Effector CD4-positive, alpha-beta T cell (primary cell): ENCODE results near the gene AKAP8L.
A peak's percentile ranks its signal among the peaks of the same experiment; 100 is the strongest.

Experiments
- DNase-seq: peaks from one replicate; pipeline ENCODE4 v3.0.0-alpha.2; 2020
- total RNA-seq: gene quantifications from one replicate; lab custom pipeline; 2026; lab: John Stamatoyannopoulos, UW

The AKAP8L gene, protein sequence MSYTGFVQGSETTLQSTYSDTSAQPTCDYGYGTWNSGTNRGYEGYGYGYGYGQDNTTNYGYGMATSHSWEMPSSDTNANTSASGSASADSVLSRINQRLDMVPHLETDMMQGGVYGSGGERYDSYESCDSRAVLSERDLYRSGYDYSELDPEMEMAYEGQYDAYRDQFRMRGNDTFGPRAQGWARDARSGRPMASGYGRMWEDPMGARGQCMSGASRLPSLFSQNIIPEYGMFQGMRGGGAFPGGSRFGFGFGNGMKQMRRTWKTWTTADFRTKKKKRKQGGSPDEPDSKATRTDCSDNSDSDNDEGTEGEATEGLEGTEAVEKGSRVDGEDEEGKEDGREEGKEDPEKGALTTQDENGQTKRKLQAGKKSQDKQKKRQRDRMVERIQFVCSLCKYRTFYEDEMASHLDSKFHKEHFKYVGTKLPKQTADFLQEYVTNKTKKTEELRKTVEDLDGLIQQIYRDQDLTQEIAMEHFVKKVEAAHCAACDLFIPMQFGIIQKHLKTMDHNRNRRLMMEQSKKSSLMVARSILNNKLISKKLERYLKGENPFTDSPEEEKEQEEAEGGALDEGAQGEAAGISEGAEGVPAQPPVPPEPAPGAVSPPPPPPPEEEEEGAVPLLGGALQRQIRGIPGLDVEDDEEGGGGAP
- total RNA-seq = 165 reads per million, percentile 90 among the genes with 10 or more reads in this experiment

DNA sequence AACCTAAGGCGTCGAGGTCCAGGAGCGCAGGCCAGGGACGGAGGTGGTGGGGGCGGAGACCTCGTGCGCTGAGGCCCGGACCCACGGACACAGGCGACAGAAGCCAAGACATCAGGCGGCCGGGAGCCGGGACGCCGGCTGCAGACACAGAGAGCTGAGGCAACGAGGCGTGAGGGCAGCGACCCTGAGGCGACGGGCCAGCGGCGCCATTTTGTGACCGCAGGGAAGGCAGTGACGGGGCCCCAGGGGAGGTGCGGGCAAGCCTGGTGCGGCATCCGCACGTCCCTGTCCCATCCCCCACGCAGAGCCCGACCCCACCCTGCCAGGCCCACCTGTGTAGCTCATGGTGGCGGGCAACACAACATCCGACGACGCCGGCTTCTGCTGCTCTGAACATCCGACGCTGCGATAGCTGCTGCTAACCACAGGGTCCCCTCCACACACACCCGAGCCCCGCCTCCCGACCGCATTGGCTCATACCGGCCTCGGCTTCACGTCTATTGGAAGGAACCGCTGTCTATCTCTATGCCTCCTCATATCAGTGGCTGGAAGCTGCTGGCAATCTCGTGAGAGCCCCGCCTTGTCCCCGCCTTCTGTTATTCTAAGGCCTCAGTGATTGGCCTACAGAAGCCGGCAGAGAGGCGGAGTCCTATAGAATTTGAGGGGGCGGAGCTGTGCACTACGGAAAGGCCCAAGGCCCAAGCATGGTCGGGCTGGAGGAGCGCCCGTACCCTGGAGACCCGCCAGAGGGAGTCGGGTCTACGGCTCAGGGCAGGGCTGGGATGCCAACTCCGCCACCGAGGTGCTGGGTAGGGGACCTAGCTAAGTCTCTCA is at the start of gene AKAP8L:
Gene AKAP8L, minus strand, starts transcription at position 410 of the 834 bp plus-strand sequence. Its CDS starts 65 bp downstream, at position 345.
- peak; percentile 98 for DNase-seq

DNA sequence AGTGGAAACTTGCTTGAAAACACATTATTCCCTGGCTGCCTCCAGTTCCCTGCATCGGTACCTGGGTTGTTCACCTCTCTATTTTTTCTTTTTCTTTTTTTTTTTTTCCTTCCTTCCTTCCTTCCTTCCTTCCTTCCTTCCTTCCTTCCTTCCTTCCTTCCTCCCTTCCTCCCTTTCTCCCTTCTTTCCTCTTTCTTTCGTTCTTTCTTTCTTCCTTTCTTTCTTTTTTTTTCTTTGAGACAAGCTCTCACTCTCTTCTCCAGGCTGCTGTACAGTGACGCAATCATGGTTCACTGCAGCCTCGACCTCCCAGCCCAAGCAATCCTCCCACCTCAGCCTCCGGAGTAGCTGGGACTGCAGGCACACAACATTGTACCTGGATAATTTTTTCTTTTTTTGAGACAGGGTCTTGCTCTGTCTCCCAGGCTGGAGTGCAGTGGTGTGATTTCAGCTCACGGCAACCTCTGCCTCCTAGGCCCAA is 49.0 kb upstream of the AKAP8L start:
- no peak for DNase-seq

DNA sequence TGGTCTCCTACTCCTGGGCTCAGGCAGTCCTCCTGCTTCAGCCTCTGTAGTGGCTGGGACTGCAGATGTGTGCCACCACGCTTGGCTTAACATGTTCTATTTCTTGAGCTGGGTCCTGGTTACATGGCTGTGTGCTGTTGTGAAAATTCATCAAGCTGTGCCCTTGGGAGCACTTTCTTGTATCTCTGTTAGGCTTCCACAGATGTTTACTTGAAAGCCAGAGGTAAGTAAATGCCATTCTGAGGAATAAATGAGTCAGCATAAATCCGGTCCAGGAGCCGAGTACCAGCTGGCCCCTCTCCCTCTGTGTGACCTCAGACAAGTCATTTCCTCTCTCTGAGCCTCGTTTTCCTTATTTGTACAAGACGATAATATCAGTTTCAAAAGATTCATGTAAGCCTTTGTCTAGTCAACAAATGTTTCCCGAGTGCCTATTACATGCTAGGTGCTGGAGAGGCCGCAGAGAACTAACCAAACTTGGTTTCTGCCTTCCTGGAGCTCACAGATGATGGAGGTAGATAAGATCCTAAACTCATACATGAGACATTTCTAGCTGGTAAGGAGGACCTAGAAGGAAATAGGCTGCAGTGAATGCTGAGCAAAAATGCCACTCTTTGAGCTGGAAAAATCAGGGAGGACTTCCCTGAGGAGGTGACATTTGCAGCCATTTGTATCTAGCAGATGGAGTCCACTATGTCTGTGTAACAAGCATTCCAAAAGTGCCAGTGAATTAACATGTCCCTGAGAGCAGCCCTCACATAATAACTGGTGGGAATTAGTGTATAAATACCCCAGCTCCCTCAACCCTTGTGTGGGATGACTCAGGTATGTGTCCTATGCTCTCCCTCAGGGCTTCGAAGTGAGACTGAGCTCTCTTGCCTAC is 48.3 kb upstream of the AKAP8L start:
- DNase-seq = peak; percentile 39

DNA sequence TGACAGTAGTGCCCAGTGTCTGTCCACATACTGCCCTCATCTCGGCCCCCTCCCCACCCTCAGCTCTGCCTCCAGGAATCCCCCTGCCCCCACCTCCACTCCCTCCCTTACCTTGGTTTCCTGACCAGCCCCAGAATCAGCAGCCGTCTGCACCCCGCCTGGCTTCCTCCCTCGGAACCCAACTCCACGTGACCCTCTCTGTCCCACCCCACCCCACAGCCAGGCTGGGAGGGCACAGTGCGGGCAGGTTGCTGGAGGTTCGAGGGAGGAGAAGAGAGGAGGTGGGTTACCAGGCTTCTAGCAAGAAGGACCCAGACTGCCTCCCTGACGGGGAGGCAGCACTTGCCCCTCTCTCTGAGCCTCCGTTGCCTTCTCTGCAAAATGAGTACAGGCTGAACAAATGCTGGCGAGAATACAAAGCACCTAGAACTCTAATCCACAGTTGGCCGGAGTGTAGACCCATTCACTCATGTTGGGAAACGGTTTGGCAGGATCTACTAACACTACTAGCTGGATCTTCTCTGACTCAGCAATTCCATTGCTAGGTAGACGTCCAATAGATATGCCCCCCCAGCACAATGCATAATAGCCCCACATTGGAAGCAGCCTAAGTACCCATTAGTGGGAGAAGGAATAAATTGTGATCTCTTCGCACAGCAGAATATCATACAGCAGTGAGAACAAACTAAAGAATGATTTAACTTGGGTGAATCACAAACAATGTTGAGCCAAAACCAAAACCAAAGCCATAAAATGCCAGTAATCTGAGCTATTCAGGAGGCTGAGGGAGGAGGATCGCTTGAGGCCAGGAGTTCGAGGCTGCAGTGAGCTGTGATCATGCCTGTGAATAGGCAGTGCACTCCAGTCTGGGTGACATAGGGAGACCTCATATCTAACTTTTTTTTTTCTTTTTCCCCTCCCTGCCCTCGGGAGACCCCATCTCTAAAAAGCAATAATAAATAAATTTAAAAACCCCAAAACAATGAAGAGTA is 45.9 kb upstream of the AKAP8L start, which contains the start of gene RASAL3:
Gene RASAL3, minus strand, starts transcription at position 151 of the 992 bp plus-strand sequence. CDS start 186 bp downstream, outside the sequence.
- peak; percentile 52 for DNase-seq

DNA sequence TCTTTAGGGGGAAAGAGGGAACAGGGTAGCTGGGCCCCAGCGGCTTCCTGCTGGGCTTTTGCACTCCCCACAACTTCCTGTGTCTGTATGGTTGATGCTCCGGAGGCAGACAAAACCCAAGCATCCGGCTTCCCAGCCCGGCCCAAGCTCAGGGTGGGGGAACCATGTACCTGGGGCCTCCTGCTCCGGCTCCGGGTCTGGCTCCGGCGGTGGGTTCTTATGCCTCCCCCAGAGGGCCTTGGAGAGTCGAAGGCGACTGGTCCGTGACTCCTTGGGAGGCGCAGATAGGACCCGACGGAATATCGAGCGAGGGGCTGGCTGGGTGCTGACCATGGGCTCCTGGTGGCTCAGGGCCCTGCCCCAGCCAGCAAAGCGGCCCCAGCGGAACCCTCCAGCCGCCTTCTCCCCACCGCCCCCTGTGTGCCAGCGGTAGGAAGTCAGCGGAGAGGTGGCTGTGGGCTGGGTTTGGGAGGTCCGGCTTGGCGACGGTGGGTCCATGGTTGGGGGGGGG is 45.1 kb upstream of the AKAP8L start:
- DNase-seq = peak; percentile 75

DNA sequence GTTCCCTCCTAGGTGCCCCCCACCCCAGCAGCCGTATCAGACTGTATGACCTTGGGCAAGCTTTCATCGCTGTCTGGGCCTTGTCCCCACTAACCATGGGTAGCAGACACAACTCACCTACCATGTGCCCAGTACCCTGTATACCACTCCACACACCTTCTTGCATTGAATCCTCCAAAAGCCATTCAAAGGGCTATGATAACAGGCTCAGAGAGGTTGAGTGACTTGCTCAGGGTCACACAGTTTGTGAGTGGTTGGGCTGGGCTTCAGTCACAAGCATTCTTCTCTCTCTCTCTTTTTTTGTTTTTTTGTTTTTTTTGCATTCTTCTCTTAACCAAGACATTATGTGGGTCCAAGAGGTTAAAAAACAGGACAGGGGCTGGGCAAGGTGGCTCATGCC is 42.9 kb upstream of the AKAP8L start:
- no peak for DNase-seq

DNA sequence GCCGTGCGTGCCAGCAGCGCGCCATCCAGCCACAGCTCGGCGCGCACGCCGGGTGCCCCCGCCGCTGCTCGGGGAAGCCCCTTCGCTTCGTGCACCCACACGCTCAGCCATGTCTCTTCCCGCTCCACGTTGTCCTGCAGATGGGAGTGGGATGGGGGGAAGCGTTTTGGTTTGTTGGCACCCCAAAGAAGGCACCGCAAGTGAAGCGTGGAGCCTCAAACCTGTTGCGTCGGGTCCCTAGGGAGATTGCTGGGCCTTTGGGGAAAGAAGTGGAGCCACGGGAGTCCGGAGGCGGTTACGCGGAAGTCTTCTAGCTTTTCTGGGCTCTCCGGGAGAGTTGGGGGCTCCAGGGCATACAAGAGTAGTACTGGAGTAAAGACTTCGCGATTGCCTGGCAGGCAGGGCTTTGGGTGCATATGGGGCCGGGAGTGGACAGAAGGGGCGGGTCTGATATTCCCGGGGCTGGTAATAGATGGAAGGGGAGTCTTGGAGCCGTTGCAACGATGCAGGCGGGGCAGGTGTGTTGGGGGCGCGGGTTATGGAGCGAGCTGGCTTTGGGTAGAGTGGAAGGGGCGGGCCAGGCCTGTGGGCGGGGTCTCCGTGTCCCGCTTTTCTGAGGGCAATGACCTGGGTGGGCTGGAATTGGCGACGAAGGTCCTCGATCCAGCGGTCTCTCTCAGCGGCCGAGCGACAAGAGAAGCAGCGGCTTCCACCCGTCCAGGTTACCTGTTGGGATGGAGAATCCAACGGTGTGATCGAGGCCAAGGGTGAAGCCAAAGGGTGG is 39.1 kb upstream of the AKAP8L start:
- DNase-seq = no peak

DNA sequence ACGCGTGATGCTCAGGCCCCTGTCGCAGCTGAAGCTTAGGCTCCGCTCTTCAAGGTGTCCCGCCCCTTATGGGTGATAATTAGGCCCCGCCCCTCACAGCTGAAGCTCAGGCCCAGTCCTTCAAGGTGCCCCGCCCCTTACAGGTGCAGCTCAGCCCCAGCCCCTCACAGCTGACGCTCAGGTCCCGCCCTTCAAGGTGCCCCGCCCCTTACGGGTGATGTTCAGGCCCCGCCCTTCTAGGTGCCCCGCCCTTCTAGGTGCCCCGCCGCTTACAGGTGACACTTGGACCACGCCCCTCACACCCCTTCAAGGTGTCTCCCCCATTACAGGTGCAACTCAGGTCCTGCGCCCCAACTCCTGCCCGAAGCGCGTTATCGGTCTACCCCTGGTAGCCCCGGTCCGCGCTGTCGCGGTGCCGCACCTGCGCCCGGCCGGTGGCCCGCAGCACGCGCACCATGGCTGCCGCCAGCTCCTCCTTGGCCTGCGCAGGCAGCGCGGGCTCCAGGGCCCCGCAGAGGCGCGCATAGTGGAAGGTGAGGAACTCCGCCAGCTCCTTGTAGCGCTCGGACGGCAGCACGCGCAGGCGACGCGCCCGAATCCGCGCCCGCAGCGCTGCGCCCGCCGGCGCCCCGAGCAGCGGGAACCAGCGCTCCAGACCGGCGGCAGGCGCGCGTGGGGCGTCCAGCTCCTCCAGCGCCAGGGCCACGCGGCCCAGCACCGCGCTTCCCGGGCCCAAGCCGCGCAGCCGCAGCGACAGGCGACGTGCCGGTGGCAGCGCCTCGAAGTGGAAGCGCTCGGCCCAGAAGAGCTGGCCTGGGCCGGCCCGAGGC is 38.3 kb upstream of the AKAP8L start:
- no peak for DNase-seq

DNA sequence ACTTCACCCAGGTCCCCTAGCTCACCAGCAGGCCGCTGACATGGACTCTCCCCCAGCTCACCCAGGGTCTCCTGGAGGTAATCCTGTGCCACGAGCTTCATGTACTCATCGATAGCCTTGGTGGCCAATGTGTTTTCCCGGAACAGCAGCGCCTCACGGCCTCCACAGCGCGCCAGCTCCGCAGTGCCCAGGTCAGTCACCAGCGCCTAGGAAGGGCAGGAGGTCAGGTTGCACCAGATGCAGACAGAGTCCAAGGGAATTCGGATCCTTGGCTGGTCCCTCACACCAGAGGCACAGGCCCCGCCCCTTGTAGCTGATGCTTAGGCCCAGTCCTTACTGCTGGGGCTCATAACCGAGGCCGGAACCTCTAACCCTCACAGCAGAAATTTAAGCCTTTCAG is 37.7 kb upstream of the AKAP8L start:
- no peak for DNase-seq

DNA sequence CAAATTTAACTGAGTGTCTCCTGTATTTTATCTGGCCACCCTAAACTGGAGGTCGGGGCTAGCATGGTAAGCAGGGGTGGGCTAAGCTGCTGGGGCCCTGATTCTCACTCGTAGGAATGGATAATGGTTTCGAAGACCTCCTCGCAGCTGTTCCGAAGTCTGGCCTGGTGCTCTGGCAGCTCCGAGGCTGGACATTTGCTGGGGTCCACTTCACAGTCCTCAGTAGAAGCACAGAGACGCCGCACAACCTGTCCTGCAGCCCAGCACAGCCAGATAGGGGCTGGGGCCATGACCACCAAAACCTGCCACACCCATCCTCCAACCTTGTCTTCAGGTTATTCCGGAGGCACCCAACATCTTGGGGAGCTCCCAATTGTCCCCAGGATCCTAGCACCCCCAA is 37.2 kb upstream of the AKAP8L start:
- no peak for DNase-seq

DNA sequence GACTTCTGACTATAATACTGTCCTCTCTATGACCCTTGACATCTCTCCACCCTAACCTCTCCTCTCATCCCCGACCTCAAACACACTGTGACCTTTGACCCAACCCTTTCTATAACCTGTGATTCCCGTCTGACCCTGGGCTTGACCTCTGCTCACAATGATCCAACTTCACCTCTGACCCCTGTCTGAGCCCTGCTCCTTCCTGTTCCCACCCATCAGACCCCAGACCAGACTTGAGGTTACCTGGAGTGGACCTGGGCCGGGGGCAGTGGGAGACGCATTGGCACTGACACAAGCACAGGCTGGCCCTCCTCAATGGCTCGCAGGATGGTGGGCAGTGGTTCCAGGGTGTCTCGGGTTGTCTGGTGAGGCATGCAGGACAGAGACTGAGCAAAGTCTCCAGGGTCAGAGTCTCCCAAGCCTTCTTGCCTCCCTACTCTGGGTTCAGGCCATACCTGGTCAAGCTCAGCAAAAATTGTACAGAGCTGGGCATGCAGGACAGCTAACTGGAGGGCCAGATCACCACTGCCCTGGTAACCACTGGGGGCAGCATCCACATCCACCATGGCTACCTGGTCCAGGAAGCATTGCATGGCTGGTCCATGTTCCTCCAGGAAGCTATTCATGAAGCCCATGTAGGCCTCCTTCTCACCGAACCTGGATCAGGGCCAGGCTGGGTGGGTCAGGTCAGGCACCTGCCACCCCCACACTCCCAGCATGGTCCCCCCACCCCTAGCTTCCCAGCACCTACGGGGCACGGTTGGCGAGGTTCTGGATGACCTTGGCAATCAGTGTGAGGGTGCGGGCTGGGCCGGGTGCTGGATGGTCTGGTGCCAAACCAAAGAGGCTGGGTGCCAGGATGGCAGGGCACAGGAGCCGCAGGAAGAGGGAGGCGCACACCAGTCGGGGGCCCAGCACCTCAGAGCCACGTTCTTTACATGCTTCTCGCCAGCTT is 35.4 kb upstream of the AKAP8L start:
- no peak for DNase-seq

DNA sequence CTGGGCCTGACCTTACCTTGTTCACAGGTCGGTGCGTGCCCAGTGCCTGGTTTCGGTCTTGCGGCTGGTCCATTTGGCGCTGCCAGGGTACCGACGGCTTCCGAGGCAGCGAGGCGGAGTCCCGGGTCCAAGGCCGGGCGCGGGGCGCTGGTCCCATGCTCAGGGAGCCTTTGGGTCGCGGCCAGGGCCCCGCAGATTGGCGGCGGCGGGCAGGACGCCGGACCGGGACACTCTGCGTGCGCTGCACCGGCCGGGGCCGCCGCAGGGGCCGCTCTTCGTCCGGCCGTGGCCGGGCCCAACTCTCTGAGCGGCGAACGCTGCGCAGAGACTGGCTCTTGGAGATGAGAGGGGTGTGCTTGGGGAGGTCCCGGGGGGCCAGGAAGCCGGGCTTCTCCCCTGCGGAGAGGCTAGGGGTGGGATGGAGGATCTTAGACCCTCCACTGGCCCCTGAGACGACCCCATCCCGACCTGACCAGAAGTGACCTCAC is 34.3 kb upstream of the AKAP8L start:
- no peak for DNase-seq

DNA sequence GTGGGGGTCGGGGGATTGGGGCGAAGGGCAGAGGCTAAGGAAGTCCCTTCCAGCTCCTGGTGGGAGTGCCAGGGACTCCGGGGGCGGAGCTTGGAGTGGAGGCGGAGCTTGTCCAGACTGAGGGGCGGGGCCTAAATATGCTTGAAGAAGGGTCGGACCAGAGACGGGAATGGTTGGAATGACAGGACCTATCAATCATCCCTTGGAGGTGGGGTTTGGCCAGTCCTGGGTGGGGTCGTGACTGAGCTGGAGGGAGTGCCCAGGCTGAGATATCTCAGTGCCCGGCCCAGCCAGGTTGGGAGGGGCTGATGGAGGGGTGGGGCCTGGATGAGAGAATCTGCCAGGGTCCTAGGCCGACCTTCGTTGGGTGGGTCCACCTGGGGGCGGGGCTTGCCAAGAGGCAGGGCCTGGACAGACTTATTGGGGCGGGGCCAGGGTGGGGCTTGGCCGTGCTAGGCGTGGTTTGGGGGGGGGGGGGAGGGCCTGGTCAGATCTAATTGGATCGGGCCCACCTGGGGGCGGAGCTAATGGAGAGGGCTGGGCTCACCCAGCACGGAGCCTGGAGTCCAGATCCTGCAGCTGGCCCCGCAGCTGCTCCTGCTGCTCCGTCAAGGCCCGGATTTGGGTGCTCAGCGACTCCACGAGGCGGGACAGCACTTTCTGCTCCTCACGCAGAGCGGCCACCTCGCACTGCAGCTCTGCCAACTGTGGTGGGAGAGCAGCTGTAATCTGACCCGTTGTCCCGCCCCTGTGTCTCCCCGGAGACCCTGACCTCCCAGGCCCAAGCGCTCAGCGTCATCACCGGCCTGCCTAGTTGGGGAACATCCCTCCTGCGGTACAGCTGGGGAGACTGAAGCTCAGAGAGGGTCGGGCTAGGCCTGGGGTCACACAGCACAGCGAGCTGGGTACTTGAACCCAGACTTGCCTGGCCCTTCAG is 33.6 kb upstream of the AKAP8L start:
- DNase-seq = no peak

DNA sequence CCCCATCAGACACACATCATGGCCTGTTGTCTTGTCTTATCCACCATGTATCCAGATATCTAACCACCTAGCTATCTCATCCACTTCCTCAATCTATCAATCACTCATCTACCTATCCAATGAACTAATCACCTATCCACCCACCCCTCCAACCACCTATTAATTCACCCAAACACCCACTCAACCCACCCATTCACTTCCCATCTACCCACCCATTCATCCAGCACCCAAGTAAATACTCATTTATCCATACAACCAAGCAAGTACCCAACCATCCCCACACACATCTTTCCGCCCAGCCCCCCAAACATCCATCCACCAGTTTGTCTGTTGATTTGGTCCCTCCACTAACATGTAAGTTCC is 31.7 kb upstream of the AKAP8L start:
- no peak for DNase-seq

DNA sequence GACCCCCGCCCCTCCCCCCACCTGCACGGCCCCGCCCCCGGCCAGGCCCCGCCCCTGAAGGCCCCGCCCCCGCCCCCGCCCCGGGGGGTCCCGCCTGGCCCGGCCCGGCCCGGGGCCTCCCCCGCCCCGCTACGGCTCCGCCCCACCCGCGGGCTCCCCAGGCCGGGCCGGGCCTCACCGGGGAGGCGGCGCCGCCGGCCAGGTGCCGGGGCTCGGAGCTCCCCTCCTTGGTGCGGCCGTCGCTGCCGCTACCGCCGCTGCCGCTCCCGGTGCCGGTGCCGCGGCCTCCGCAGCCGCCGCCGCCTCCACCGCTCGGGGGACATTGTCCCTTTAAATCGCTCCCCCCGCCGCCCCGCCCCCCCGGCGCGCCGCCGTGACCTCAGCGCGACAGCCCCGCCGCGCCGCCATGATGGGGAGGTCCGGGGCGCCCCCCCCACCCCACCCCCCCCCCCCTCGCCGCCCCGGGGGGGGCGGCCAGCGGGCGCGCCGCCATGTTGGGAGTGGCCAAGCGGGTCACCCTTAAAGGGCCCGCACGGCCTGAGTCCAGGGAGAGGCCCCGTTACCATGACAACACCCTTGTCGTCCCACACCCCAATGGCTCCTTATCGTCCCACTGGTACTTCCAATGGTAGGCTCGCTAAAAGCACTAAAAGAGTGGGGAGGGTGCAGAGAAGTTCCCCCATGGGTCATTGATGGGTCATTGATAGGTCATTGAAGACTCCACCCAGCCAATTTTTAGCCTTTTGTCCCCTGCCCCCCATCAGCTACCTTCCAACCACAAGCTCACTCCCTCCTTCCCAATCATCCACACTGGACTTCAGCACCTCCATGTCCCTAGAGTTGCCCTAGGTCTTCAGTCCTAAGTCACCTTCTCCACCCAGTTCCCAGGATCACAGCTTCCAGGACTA is 31.1 kb upstream of the AKAP8L start, which contains the start of gene WIZ:
Gene WIZ, minus strand, starts transcription at position 337 of the 908 bp plus-strand sequence. CDS start 1,649 bp downstream, outside the sequence.
- DNase-seq = peak; percentile 78
